PC-9 (cell line): Measurements from ENCODE around the gene MAMDC4. TPM values are rescaled to one million over a fixed set of nuclear protein-coding genes. Genes with fewer than 3 reads are reported as not detected.

Source experiments
- BruUV-seq: library from RNA; stranded (reverse); fragments of 400-500 nt; replicated peaks from 2 replicates; lab custom pipeline; 2021; lab: Mats Ljungman, UMichigan
- CTCF ChIA-PET: fragments of 300-600 bp; sonication (Branson Sonifier 250); formaldehyde crosslinking; loops from one replicate; lab custom pipeline; 2022; ENCODE audit warnings: antibody characterized with exemption; lab: Charles Lee
- POLR2A ChIA-PET: fragments of 300-600 bp; sonication (Branson Sonifier 250); formaldehyde crosslinking; loops from one replicate; lab custom pipeline; 2022; ENCODE audit warnings: antibody characterized with exemption; ENCODE audit not compliant: unreplicated experiment; lab: Charles Lee
- DNase-seq, 2 experiments: peaks; one replicate each; pipeline versions ENCODE4 v3.0.0 to v3.0.0-alpha.2; 2015 to 2022; ENCODE audit warnings: mixed read lengths in 1 of 2
- H2AFZ ChIP-seq: fragments of 200-600 bp; sonication (generic); 2 replicates; pipeline ENCODE4 v1.8.1; 2017; ENCODE audit warnings: antibody characterized with exemption
- H3F3A ChIP-seq: fragments of 200-600 bp; sonication (generic); 2 replicates; pipeline ENCODE4 v1.8.1; 2017; ENCODE audit warnings: antibody characterized with exemption, mild to moderate bottlenecking, low read depth; ENCODE audit not compliant: insufficient read depth
- H3K27ac ChIP-seq: fragments of 200-600 bp; sonication (generic); 2 replicates; pipeline ENCODE4 v1.6.1; 2016; ENCODE audit warnings: mixed run types
- H3K27me3 ChIP-seq: fragments of 200-600 bp; sonication (generic); 2 replicates; pipeline ENCODE4 v1.6.1; 2016; ENCODE audit warnings: low read depth, mixed run types; ENCODE audit not compliant: insufficient read depth
- H3K36me3 ChIP-seq: fragments of 200-600 bp; sonication (generic); 2 replicates; pipeline ENCODE4 v1.6.1; 2016; ENCODE audit warnings: low read depth, mixed run types
- H3K4me1 ChIP-seq: fragments of 200-600 bp; sonication (generic); replicated peaks from 2 replicates; pipeline ENCODE4 v1.6.1; 2016; ENCODE audit warnings: mixed run types; ENCODE audit not compliant: insufficient read depth
- H3K4me2 ChIP-seq: fragments of 200-600 bp; sonication (generic); 2 replicates; pipeline ENCODE4 v1.6.1; 2017; ENCODE audit warnings: mixed run types
- H3K4me3 ChIP-seq: fragments of 200-600 bp; sonication (generic); 2 replicates; pipeline ENCODE4 v1.6.1; 2016; ENCODE audit warnings: mixed run types
- H3K79me2 ChIP-seq: fragments of 200-600 bp; sonication (generic); 2 replicates; pipeline ENCODE4 v1.6.1; 2017; ENCODE audit warnings: low read depth, mixed run types
- H3K9me2 ChIP-seq: fragments of 200-600 bp; sonication (generic); 2 replicates; pipeline ENCODE4 v1.8.1; 2017; ENCODE audit warnings: mild to moderate bottlenecking; ENCODE audit not compliant: insufficient read depth
- H3K9me3 ChIP-seq: fragments of 200-600 bp; sonication (generic); 2 replicates; pipeline ENCODE4 v1.8.1; 2016; ENCODE audit warnings: low read depth; ENCODE audit not compliant: insufficient read depth
- H4K20me1 ChIP-seq: fragments of 200-600 bp; sonication (generic); 2 replicates; pipeline ENCODE4 v1.8.1; 2017; ENCODE audit not compliant: insufficient read depth
- CTCF ChIP-seq: fragments of 200-600 bp; sonication (generic); conservative IDR thresholded peaks from 2 replicates; pipeline ENCODE4 v1.6.1; 2017; ENCODE audit warnings: mixed run types, antibody characterized with exemption, mild to moderate bottlenecking, moderate library complexity
- EZH2 ChIP-seq: fragments of 200-600 bp; sonication (generic); IDR thresholded peaks from 2 replicates; pipeline ENCODE4 v1.8.0; 2017; ENCODE audit warnings: antibody characterized with exemption, low read depth
- intact Hi-C: fragments of 100-400 bp; cut with micrococcal nuclease; formaldehyde crosslinking; loops from one replicate; pipeline ENCODE4 v1.10.0; 2022; ENCODE audit not compliant: unreplicated experiment
- total RNA-seq: library from RNA; stranded (reverse); gene quantifications from 2 replicates; pipeline ENCODE4 v1.2.3, GENCODE V29; 2021

Gene MAMDC4
- total RNA-seq, 1 experiment from 2014 or later = 9.2 TPM

GRCh38 chr9:136889858-136890257, 37.7 kb downstream of the MAMDC4 start:
- H4K20me1 ChIP-seq = peaks cover 8% of the 10 kb centered on the region; the same call in 1 of the 2 replicates
- CTCF ChIA-PET = no interaction called here
- no TSS peak for BruUV-seq
- H3K4me1 ChIP-seq = peaks cover 8% of the 10 kb centered on the region
- no peaks in the 10 kb centered on the region for H3K9me2 ChIP-seq
- POLR2A ChIA-PET = no interaction called here
- H2AFZ ChIP-seq = no peak overlapping the region
- intact Hi-C loops = no loop called here
- H3K36me3 ChIP-seq = no peaks in the 10 kb centered on the region
- H3K27me3 ChIP-seq = no peaks in the 10 kb centered on the region
- H3F3A ChIP-seq = peaks cover 4% of the 10 kb centered on the region; the same call in 1 of the 2 replicates
- DNase-seq = no peak
- H3K27ac ChIP-seq = no peak overlapping the region
- no peak overlapping the region for H3K4me2 ChIP-seq
- H3K79me2 ChIP-seq = peaks cover 81% of the 10 kb centered on the region
- TF ChIP-seq EZH2 (no peak), CTCF (no peak)
- H3K9me3 ChIP-seq = no peaks in the 10 kb centered on the region
- H3K4me3 ChIP-seq = no peak overlapping the region

- intact Hi-C loops = no loop called here
- Histone ChIP-seq H4K20me1 (peaks cover 8% of the 10 kb centered on the region; the same call in 1 of the 2 replicates), H3K4me3 (no peak overlapping the region), H3F3A (0 out of 2 replicates have a peak, but pooled peaks cover 4% of the 10 kb centered on the region), H3K79me2 (peaks cover 81% of the 10 kb centered on the region), H3K9me2 (no peaks in the 10 kb centered on the region), H3K4me2 (no peak overlapping the region), H3K27me3 (no peaks in the 10 kb centered on the region), H3K9me3 (no peaks in the 10 kb centered on the region), H3K4me1 (peaks cover 8% of the 10 kb centered on the region), H3K36me3 (no peaks in the 10 kb centered on the region), H2AFZ (no peak overlapping the region), H3K27ac (no peak overlapping the region)
- DNase-seq = no peak
- TF ChIP-seq EZH2 = no peak
- no peak for TF ChIP-seq CTCF
- BruUV-seq = no TSS peak
- CTCF ChIA-PET = no interaction called here
- POLR2A ChIA-PET = interaction anchor here (0.6 kb wide), 1 partner anchor 123 kb away, joined by 4 read pairs; no protein-coding TSS in a partner anchor
Observed at GRCh38 chr9:136890661-136891060, 38.5 kb downstream of the MAMDC4 start.

DNA sequence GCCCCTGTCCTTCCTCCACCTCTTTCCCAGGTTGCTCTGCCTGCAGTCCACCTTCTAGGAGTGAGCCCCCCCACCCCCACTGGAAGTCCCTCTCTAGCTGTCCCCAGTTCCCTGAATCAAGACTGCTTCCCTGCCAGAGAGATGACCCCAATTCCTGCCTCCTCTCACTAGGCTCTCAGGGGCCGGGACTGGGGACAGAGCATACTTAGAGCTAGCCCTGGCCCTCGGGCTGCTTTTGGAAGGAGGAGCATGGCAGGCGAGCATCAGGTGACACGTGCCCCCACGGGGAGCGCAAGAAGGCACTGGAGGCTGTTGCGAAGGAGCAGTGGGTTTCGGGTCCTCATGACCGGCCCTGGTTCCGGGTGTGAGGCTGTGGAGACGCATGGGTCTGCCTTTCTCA, 43.9 kb downstream of the MAMDC4 start:
- CTCF ChIA-PET = no interaction called here
- intact Hi-C loops = no loop called here
- BruUV-seq = no TSS peak

More for the DNA sequence above, 43.9 kb downstream of the MAMDC4 start:
- no peak overlapping the region for H3K4me2 ChIP-seq
- H3F3A ChIP-seq = peaks cover 33% of the 10 kb centered on the region
- DNase-seq = no peak
- peaks cover 18% of the 10 kb centered on the region for H3K4me1 ChIP-seq
- H3K79me2 ChIP-seq = peaks cover 37% of the 10 kb centered on the region
- no peaks in the 10 kb centered on the region for H3K27me3 ChIP-seq
- no peaks in the 10 kb centered on the region for H3K9me3 ChIP-seq
- TF ChIP-seq EZH2 (no peak), CTCF (no peak)
- no peaks in the 10 kb centered on the region for H3K9me2 ChIP-seq
- no peak overlapping the region for H3K27ac ChIP-seq
- peaks cover 6% of the 10 kb centered on the region; the same call in 1 of the 2 replicates for H4K20me1 ChIP-seq
- H2AFZ ChIP-seq = no peak overlapping the region
- POLR2A ChIA-PET = no interaction called here
- peaks cover 4% of the 10 kb centered on the region; the same call in 1 of the 2 replicates for H3K36me3 ChIP-seq
- no peak overlapping the region for H3K4me3 ChIP-seq
